ENCODE results near the gene HIPK4. TPM values are rescaled to one million over a fixed set of nuclear protein-coding genes. Genes with fewer than 3 reads are reported as not detected.
"Not testable (repeated sequence)": the region's sequence is repeated elsewhere in the genome, so short reads cannot be mapped to it uniquely, and the experiment has no call there.

The HIPK4 gene
- total RNA-seq, 1 experiment from 2014 or later = not detected

- TF ChIP-seq EZH2 (IDR thresholded peaks at IDR 0.05; ENCODE audit: low read length, unreplicated experiment) = no peak
- no peak for TF ChIP-seq CTCF (conservative IDR thresholded peaks at IDR 0.05; ENCODE audit: low read depth, low read length)
- no peak for TF ChIP-seq EZH2phosphoT487 (IDR thresholded peaks at IDR 0.05; ENCODE audit: borderline replicate concordance, low read length)
- Histone ChIP-seq H4K20me1 (ENCODE audit: low read length) (no peaks in the 10 kb centered on the region), H3K4me1 (ENCODE audit: insufficient read depth, low read length) (no peaks in the 10 kb centered on the region)
These were observed 20.0 kb upstream of the HIPK4 start for GRCh38 chr19:40410030-40410389.

GRCh38 chr19:40408598-40408925, 18.6 kb upstream of the HIPK4 start:
- H3K9me2 ChIP-seq (replicated peaks; ENCODE audit: low read length); H3K4me3 ChIP-seq (ENCODE audit: low read length); H3K79me2 ChIP-seq (ENCODE audit: low read length); POLR2A ChIA-PET (ENCODE audit: unreplicated experiment); H4K20me1 ChIP-seq (ENCODE audit: low read length); H3K4me1 ChIP-seq (ENCODE audit: insufficient read depth, low read length); H3K27ac ChIP-seq (ENCODE audit: low read length); H3K9me3 ChIP-seq (ENCODE audit: low read length); H3K4me2 ChIP-seq (ENCODE audit: low read length); H3K27me3 ChIP-seq (ENCODE audit: low read length); H2AFZ ChIP-seq (ENCODE audit: low read length); DNase-seq; H3K36me3 ChIP-seq (ENCODE audit: low read depth, low read length); ATAC-seq; intact Hi-C loops (cut with micrococcal nuclease); H3K9ac ChIP-seq (ENCODE audit: low read length); BruUV-seq (replicated peaks); H3F3A ChIP-seq (ENCODE audit: low read length, unreplicated experiment); CTCF ChIA-PET: not testable (repeated sequence)

More at GRCh38 chr19:40410030-40410389, 20.0 kb upstream of the HIPK4 start:
- CTCF ChIA-PET = no interaction called here
- no peak overlapping the region for H2AFZ ChIP-seq (ENCODE audit: low read length)
- H3K36me3 ChIP-seq (ENCODE audit: low read depth, low read length) = no peaks in the 10 kb centered on the region
- H3K9me3 ChIP-seq (ENCODE audit: low read length) = no peaks in the 10 kb centered on the region
- intact Hi-C loops (cut with micrococcal nuclease) = no loop called here
- H3K79me2 ChIP-seq (ENCODE audit: low read length) = no peaks in the 10 kb centered on the region
- no peaks in the 10 kb centered on the region for H3K9me2 ChIP-seq (replicated peaks; ENCODE audit: low read length)
- no peak overlapping the region for H3K4me3 ChIP-seq (ENCODE audit: low read length)
- no peak overlapping the region for H3K27ac ChIP-seq (ENCODE audit: low read length)
- POLR2A ChIA-PET (ENCODE audit: unreplicated experiment) = no interaction called here
- no peak overlapping the region for H3K9ac ChIP-seq (ENCODE audit: low read length)
- no peak overlapping the region for H3K4me2 ChIP-seq (ENCODE audit: low read length)
- no peaks in the 10 kb centered on the region for H3F3A ChIP-seq (ENCODE audit: low read length, unreplicated experiment)
- no TSS peak for BruUV-seq (replicated peaks)
- DNase-seq (no peak), ATAC-seq (no peak)
- H3K27me3 ChIP-seq (ENCODE audit: low read length) = no peaks in the 10 kb centered on the region

GRCh38 chr19:40407714-40408597, 18.0 kb upstream of the HIPK4 start:
- Histone ChIP-seq H3K4me2 (ENCODE audit: low read length) (no peak overlapping the region), H2AFZ (ENCODE audit: low read length) (no peak overlapping the region), H3K4me1 (ENCODE audit: insufficient read depth, low read length) (peaks cover 4% of the 10 kb centered on the region; the same call in 1 of the 2 replicates), H3K9me2 (replicated peaks; ENCODE audit: low read length) (no peaks in the 10 kb centered on the region), H3K27me3 (ENCODE audit: low read length) (no peaks in the 10 kb centered on the region), H3F3A (ENCODE audit: low read length, unreplicated experiment) (no peaks in the 10 kb centered on the region), H3K27ac (ENCODE audit: low read length) (no peak overlapping the region), H3K9ac (ENCODE audit: low read length) (no peak overlapping the region), H3K36me3 (ENCODE audit: low read depth, low read length) (no peaks in the 10 kb centered on the region), H3K79me2 (ENCODE audit: low read length) (no peaks in the 10 kb centered on the region), H4K20me1 (ENCODE audit: low read length) (no peaks in the 10 kb centered on the region), H3K4me3 (ENCODE audit: low read length) (no peak overlapping the region), H3K9me3 (ENCODE audit: low read length) (no peaks in the 10 kb centered on the region)
- CTCF ChIA-PET = no interaction called here
- POLR2A ChIA-PET (ENCODE audit: unreplicated experiment) = no interaction called here
- DNase-seq (no peak), ATAC-seq (no peak)
- BruUV-seq (replicated peaks) = no TSS peak
- intact Hi-C loops (cut with micrococcal nuclease) = no loop called here
- TF ChIP-seq CTCF (conservative IDR thresholded peaks at IDR 0.05; ENCODE audit: low read depth, low read length) = no peak
- TF ChIP-seq EZH2 (IDR thresholded peaks at IDR 0.05; ENCODE audit: low read length, unreplicated experiment) = no peak

Measured in PC-3 (cell line).